ENCODE results near the gene ADAMTS12. TPM values are rescaled to one million over a fixed set of nuclear protein-coding genes. Genes with fewer than 3 reads are reported as not detected.
A peak's percentile ranks its signal among the peaks of the same experiment; 100 is the strongest.

Gene ADAMTS12
- total RNA-seq, 1 donor from 2014 or later: 32.1 TPM

GRCh38 chr5:33601881-33602280 lies 289.9 kb downstream of the ADAMTS12 start:
- DNase-seq (ENCODE audit: extremely low spot score, unreplicated experiment): no peak
- no peaks in the 10 kb centered on the region for H3K27me3 Mint-ChIP-seq
- peaks cover 36% of the 10 kb centered on the region for H3K4me1 Mint-ChIP-seq (ENCODE audit: unreplicated experiment)
- H3K36me3 Mint-ChIP-seq: peaks cover 3% of the 10 kb centered on the region
- H3K4me3 Mint-ChIP-seq: no peak overlapping the region
- no peak for TF ChIP-seq CTCF (conservative IDR thresholded peaks at IDR 0.05)
- no peaks in the 10 kb centered on the region for H3K9me3 Mint-ChIP-seq
- H3K27ac Mint-ChIP-seq: peak overlapping the region; percentile 91

- H3K9me3 Mint-ChIP-seq: peaks cover 5% of the 10 kb centered on the region
- H3K4me1 Mint-ChIP-seq (ENCODE audit: unreplicated experiment): peaks cover 14% of the 10 kb centered on the region
- no peaks in the 10 kb centered on the region for H3K27me3 Mint-ChIP-seq
- H3K4me3 Mint-ChIP-seq: no peak overlapping the region
- TF ChIP-seq CTCF (conservative IDR thresholded peaks at IDR 0.05): no peak
- peaks cover 8% of the 10 kb centered on the region for H3K36me3 Mint-ChIP-seq
- H3K27ac Mint-ChIP-seq: no peak overlapping the region
- DNase-seq (ENCODE audit: extremely low spot score, unreplicated experiment): no peak
Measured at GRCh38 chr5:33595303-33595702, 296.5 kb downstream of the ADAMTS12 start.

- no peak for DNase-seq (ENCODE audit: extremely low spot score, unreplicated experiment)
- Mint-ChIP-seq H3K4me3 (no peak overlapping the region), H3K9me3 (peaks cover 5% of the 10 kb centered on the region), H3K27ac (no peak overlapping the region), H3K4me1 (ENCODE audit: unreplicated experiment) (peaks cover 5% of the 10 kb centered on the region), H3K36me3 (peaks cover 11% of the 10 kb centered on the region), H3K27me3 (no peaks in the 10 kb centered on the region)
- no peak for TF ChIP-seq CTCF (conservative IDR thresholded peaks at IDR 0.05)
Measured at GRCh38 chr5:33594006-33594405, 297.8 kb downstream of the ADAMTS12 start.

GRCh38 chr5:33592245-33592644 lies 299.5 kb downstream of the ADAMTS12 start:
- Mint-ChIP-seq H3K9me3 (peaks cover 5% of the 10 kb centered on the region), H3K27ac (no peak overlapping the region)
- no peak for DNase-seq (ENCODE audit: extremely low spot score, unreplicated experiment)

GRCh38 chr5:33588654-33589372 lies 303.0 kb downstream of the ADAMTS12 start:
- peaks cover 5% of the 10 kb centered on the region for H3K4me1 Mint-ChIP-seq (ENCODE audit: unreplicated experiment)
- no peak for DNase-seq (ENCODE audit: extremely low spot score, unreplicated experiment)
- no peak overlapping the region for H3K27ac Mint-ChIP-seq
- no peak overlapping the region for H3K4me3 Mint-ChIP-seq
- peaks cover 15% of the 10 kb centered on the region for H3K36me3 Mint-ChIP-seq
- TF ChIP-seq CTCF (conservative IDR thresholded peaks at IDR 0.05): peak; percentile 71
- H3K27me3 Mint-ChIP-seq: no peaks in the 10 kb centered on the region
- no peaks in the 10 kb centered on the region for H3K9me3 Mint-ChIP-seq

More at GRCh38 chr5:33592245-33592644, 299.5 kb downstream of the ADAMTS12 start:
- TF ChIP-seq CTCF (conservative IDR thresholded peaks at IDR 0.05): no peak
- peaks cover 19% of the 10 kb centered on the region for H3K36me3 Mint-ChIP-seq
- H3K4me3 Mint-ChIP-seq: no peak overlapping the region
- no peaks in the 10 kb centered on the region for H3K27me3 Mint-ChIP-seq
- H3K4me1 Mint-ChIP-seq (ENCODE audit: unreplicated experiment): peaks cover 5% of the 10 kb centered on the region

Data from type B pancreatic cell (in vitro differentiated cells).